AG09319 (cell line): Measurements from ENCODE around the gene MCF2L2.

Experiments
- DNase-seq: peaks from one replicate; pipeline ENCODE4 v3.0.0-alpha.2; 2010; ENCODE audit warnings: low read depth; ENCODE audit errors: extremely low read depth
- CTCF ChIP-seq: IDR thresholded peaks from 2 replicates; pipeline ENCODE4 v1.5.1; 2011; ENCODE audit warnings: low read depth, mild to moderate bottlenecking, inconsistent platforms, low read length, moderate library complexity

The MCF2L2 gene

GRCh38 chr3:183222631-183223235 lies 205.7 kb downstream of the MCF2L2 start:
- TF ChIP-seq CTCF: no peak
- no peak for DNase-seq

GRCh38 chr3:183220828-183221227 lies 207.6 kb downstream of the MCF2L2 start:
- no peak for TF ChIP-seq CTCF
- no peak for DNase-seq

- TF ChIP-seq CTCF: no peak
- no peak for DNase-seq
Measured at GRCh38 chr3:183218826-183219225, 209.6 kb downstream of the MCF2L2 start.

- DNase-seq: no peak
- no peak for TF ChIP-seq CTCF
Measured at GRCh38 chr3:183217548-183218332, 210.7 kb downstream of the MCF2L2 start.

GRCh38 chr3:183215591-183216202 lies 212.7 kb downstream of the MCF2L2 start:
- no peak for DNase-seq
- no peak for TF ChIP-seq CTCF

- TF ChIP-seq CTCF: no peak
- DNase-seq: no peak
Measured at GRCh38 chr3:183214277-183214612, 214.2 kb downstream of the MCF2L2 start.
